RWPE1 (cell line): Measurements from ENCODE around the gene ARL15.

Experiments
- CTCF ChIA-PET: fragments of 350-600 bp; sonication (Branson Sonifier 250); formaldehyde crosslinking; extraction: SDS; loops from one replicate; lab custom pipeline; 2021; lab: Yijun Ruan, JAX
- POLR2A ChIA-PET: fragments of 400-600 bp; formaldehyde crosslinking; extraction: SDS; loops from one replicate; lab custom pipeline; 2020; ENCODE audit warnings: antibody characterized with exemption; ENCODE audit not compliant: low non-redundant PET; lab: Yijun Ruan, JAX
- DNase-seq: peaks from one replicate; pipeline ENCODE4 v3.0.0; 2012; ENCODE audit warnings: low spot score
- H3K27ac ChIP-seq: fragments of 450-650 bp; 2 replicates; pipeline ENCODE4 v1.5.1; 2017
- TF ChIP-seq, protein P1 (sequence below): fragments of 450-650 bp; conservative IDR thresholded peaks from 2 replicates; pipeline ENCODE4 v1.5.1; 2017; ENCODE audit warnings: low read depth, mild to moderate bottlenecking

ARL15 gene

DNA sequence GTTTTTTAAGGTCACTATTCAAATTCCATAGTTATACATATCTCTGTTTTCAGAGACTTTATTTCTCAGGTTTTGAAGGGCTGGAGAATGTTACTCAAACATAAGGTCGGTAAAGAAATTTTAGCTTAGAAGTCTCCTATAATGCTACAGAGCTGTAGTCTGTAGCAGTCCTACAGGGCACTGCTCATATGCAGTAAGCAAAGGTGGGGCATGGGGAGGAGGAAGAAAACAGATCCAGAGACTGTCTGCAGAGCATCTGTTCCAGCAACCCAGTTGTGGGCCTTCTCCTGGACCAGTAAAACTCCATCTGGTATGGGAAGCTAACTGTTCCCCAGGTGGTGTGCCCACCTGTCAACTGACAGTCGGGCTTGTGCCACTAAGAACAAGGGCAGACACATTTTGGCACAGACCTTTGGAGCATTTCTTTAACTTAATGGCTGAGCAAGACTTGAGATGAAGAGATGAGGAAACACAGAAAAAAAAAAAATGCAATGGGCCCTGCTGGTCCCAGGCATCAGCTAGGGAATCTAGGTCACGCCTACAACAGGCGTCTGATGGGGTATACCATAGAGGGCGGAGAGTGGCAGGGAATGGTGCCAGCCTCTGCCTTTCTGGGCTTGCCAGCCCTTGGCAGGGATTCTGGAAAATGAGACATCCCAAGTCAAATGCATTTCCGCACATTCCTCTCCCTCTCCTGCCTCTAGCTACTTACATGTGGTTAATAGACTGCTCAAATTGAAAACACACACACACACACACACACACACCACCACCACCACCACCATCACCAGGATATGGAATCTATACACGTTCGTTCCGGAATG lies 218.9 kb downstream of the ARL15 start:
- TF ChIP-seq, protein P1, sequence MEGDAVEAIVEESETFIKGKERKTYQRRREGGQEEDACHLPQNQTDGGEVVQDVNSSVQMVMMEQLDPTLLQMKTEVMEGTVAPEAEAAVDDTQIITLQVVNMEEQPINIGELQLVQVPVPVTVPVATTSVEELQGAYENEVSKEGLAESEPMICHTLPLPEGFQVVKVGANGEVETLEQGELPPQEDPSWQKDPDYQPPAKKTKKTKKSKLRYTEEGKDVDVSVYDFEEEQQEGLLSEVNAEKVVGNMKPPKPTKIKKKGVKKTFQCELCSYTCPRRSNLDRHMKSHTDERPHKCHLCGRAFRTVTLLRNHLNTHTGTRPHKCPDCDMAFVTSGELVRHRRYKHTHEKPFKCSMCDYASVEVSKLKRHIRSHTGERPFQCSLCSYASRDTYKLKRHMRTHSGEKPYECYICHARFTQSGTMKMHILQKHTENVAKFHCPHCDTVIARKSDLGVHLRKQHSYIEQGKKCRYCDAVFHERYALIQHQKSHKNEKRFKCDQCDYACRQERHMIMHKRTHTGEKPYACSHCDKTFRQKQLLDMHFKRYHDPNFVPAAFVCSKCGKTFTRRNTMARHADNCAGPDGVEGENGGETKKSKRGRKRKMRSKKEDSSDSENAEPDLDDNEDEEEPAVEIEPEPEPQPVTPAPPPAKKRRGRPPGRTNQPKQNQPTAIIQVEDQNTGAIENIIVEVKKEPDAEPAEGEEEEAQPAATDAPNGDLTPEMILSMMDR: no peak
- H3K27ac ChIP-seq: peak overlapping the region; percentile 76
- peak; percentile 72 for DNase-seq
- POLR2A ChIA-PET: interaction anchor here (0.8 kb wide), 1 partner anchor 13 kb away, joined by 3 read pairs; no protein-coding TSS in a partner anchor
- CTCF ChIA-PET: no interaction called here

DNA sequence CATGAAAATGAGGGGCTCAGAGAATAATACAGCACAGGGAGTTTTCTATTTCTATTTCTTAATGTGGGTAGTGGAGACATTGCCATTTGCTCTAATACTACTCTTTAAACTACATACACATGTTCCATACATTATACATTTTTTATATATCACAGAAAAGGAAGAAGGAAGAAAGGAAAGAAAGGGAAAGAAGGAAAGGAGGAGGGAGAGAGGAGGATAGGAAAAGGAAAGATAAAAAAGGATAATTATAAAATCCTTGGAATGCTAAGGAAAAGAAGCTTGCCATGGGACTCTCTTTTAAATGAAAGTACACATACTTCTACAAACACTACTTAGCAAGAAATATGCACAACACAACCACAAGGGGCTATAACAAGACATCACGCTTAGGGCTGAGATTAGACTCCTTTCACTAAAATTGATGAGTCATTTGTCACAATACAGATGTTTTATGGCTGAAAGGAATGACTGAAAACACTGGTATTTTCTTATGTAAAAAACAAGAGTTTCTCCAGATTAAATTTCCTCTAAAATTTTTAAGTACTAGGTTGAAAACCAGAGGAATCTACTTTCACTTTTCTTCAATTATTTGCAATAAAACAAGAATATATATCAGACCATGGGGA lies 219.8 kb downstream of the ARL15 start:
- H3K27ac ChIP-seq: no peak overlapping the region
- POLR2A ChIA-PET: no interaction called here
- TF ChIP-seq, protein P1: no peak
- CTCF ChIA-PET: no interaction called here
- DNase-seq: peak; percentile 44

DNA sequence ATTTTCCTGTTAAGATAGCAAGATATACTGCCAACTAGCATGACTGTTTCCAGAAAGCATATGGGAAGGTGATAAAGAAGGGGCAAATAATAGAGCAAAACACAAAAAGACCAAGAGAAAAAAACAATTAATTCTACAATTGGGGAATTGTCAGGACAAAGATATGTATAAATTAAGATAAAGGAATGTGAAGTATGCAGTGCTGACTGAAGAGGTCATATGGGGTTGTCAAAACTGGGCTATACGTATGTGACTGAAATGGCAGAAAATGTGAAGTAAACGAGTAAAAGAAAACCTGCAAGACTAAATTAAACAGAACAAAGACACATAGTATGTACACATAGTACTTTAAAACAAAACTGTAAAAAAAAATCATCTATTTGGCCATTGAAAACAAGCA lies 222.3 kb downstream of the ARL15 start:
- POLR2A ChIA-PET: no interaction called here
- TF ChIP-seq, protein P1: no peak
- CTCF ChIA-PET: interaction anchor here (0.6 to 0.7 kb wide), 3 partner anchors 405 to 1110 kb away, joined by 3 to 4 read pairs (median 3); no protein-coding TSS in a partner anchor
- no peak overlapping the region for H3K27ac ChIP-seq
- no peak for DNase-seq

DNA sequence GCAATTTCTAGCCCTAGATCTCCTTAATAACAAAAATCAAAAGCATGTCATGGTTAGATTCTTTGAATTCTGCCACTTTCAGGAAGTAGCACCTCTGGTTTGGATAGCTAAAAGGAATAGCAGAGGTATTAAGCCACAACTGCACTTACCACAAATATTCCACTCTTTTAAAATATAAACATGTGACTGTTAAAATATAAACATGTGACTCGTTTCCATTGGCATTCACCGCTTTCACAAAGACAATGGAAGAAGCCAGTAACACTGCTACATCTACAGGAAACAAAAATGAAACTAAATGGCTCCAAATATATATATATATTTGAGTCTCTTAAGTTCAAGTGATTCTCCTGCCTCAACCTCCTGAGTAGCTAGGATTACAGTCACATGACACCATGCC lies 222.9 kb downstream of the ARL15 start:
- no peak for DNase-seq
- TF ChIP-seq, protein P1: no peak
- ChIA-PET POLR2A (no interaction called here), CTCF (interaction anchor here (0.6 kb wide), 1 partner anchor 1109 kb away, joined by 3 read pairs; no protein-coding TSS in a partner anchor)
- H3K27ac ChIP-seq: no peak overlapping the region

DNA sequence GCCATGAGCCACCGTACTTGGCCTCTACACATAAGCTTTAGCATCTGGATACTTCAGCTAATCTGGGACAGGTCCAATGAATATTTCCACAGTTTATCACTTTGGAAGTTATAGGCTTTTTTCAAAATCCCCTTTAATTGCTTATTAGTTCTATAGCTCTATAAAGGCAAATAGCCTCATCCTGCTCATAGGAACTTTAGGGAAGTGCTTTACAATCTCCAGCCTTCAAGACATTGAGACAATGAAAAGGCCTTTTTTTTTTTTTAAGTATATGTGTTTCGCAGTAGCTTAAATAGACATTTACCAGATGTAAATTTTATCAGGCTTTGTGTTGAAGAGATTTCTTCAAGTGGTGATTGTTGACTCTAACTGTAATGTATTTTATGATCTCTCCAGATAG lies 224.2 kb downstream of the ARL15 start:
- no peak for DNase-seq
- no peak overlapping the region for H3K27ac ChIP-seq
- ChIA-PET CTCF (no interaction called here), POLR2A (no interaction called here)
- TF ChIP-seq, protein P1: no peak

DNA sequence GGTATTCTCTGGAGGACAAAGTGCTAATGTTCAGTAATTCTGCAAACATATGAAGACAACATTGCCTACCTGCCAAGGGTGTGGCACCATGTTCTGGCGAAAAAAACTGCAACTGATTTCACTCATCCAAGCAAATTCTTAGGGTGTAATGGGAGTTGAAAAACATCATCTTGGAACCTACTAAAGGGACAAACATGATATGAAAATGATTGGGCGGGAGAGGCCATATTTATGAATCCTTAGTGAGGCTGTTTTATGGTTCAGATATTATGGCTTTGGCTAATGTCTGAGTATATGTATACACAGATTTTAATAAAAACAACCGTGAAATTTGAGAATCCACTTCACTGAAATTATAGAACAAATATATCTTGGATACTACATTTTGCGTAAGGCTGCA lies 225.7 kb downstream of the ARL15 start:
- no peak for DNase-seq
- POLR2A ChIA-PET: no interaction called here
- TF ChIP-seq, protein P1: no peak
- H3K27ac ChIP-seq: no peak overlapping the region
- CTCF ChIA-PET: no interaction called here
